IMR-90 (cell line): Measurements from ENCODE around the gene MMUT. TPM values are rescaled to one million over a fixed set of nuclear protein-coding genes. Genes with fewer than 3 reads are reported as not detected.

Experiments
- ATAC-seq: fragments of 200-7000 bp; cut with Tn5 transposase; 2 replicates; pipeline ENCODE4 v1.9.1; 2020; ENCODE audit warnings: low read depth, mild to moderate bottlenecking, moderate library complexity
- BruUV-seq: library from RNA; stranded (reverse); fragments of 400-500 nt; replicated peaks from 2 replicates; lab custom pipeline; 2021; lab: Mats Ljungman, UMichigan
- CTCF ChIA-PET: fragments of 300-600 bp; formaldehyde crosslinking; extraction: SDS; loops from one replicate; lab custom pipeline; 2021; ENCODE audit warnings: antibody characterized with exemption; lab: Yijun Ruan, JAX
- POLR2A ChIA-PET: fragments of 300-600 bp; sonication (Branson Sonifier 250); formaldehyde crosslinking; loops from one replicate; lab custom pipeline; 2022; ENCODE audit warnings: antibody characterized with exemption; ENCODE audit not compliant: unreplicated experiment; lab: Charles Lee
- DNase-seq: peaks from one replicate; pipeline ENCODE4 v3.0.0; 2013
- H2AFZ ChIP-seq: replicated peaks from 2 replicates; pipeline ENCODE3; 2013; ENCODE audit warnings: low read length, mild to moderate bottlenecking; ENCODE audit not compliant: poor library complexity
- H2AK5ac ChIP-seq: 2 replicates; pipeline ENCODE4 v1.6.1; 2013; ENCODE audit warnings: low read depth, low read length, inconsistent platforms
- H2AK9ac ChIP-seq: replicated peaks from 2 replicates; pipeline ENCODE3; 2013; ENCODE audit warnings: mild to moderate bottlenecking, low read depth, low read length, moderate library complexity; ENCODE audit not compliant: poor library complexity
- H2BK120ac ChIP-seq: 2 replicates; pipeline ENCODE4 v1.6.1; 2013; ENCODE audit warnings: low read depth, low read length, inconsistent platforms
- H2BK15ac ChIP-seq: 3 replicates; pipeline ENCODE4 v1.6.1; 2013; ENCODE audit warnings: low read depth, low read length, inconsistent platforms
- H2BK20ac ChIP-seq: 2 replicates; pipeline ENCODE4 v1.6.1; 2013; ENCODE audit warnings: low read depth, mild to moderate bottlenecking, inconsistent platforms, low read length, moderate library complexity
- H2BK5ac ChIP-seq: 2 replicates; pipeline ENCODE4 v1.6.1; 2013; ENCODE audit warnings: mild to moderate bottlenecking, low read depth, low read length, inconsistent platforms; ENCODE audit not compliant: poor library complexity, severe bottlenecking
- H3K14ac ChIP-seq: replicated peaks from 2 replicates; pipeline ENCODE4 v1.6.1; 2013; ENCODE audit warnings: low read depth, low read length, inconsistent platforms
- H3K18ac ChIP-seq: 2 replicates; pipeline ENCODE4 v1.6.1; 2013; ENCODE audit warnings: low read depth, low read length, control low read depth
- H3K23ac ChIP-seq: 2 replicates; pipeline ENCODE4 v1.6.1; 2013; ENCODE audit warnings: low read depth, low read length, inconsistent platforms
- H3K27ac ChIP-seq: 2 replicates; pipeline ENCODE4 v1.5.1; 2013; ENCODE audit warnings: mild to moderate bottlenecking, control low read depth, low read length; ENCODE audit not compliant: insufficient read depth
- H3K27me3 ChIP-seq: 2 replicates; pipeline ENCODE4 v1.6.1; 2013; ENCODE audit warnings: low read length; ENCODE audit not compliant: control insufficient read depth, insufficient read depth
- H3K36me3 ChIP-seq: 2 replicates; pipeline ENCODE4 v1.6.1; 2013; ENCODE audit warnings: low read length, mixed read lengths; ENCODE audit not compliant: control insufficient read depth, insufficient read depth
- H3K4ac ChIP-seq: 2 replicates; pipeline ENCODE4 v1.6.1; 2013; ENCODE audit warnings: low read depth, low read length, inconsistent platforms
- H3K4me1 ChIP-seq: 2 replicates; pipeline ENCODE4 v1.6.1; 2013; ENCODE audit warnings: low read length, mixed read lengths; ENCODE audit not compliant: control insufficient read depth, insufficient read depth
- H3K4me2 ChIP-seq: 2 replicates; pipeline ENCODE4 v1.6.1; 2013; ENCODE audit warnings: low read depth, mild to moderate bottlenecking, control low read depth, low read length, moderate library complexity
- H3K4me3 ChIP-seq: 2 replicates; pipeline ENCODE4 v1.5.1; 2013; ENCODE audit warnings: low read depth, mild to moderate bottlenecking, control low read depth, low read length, moderate library complexity; ENCODE audit not compliant: insufficient read depth
- H3K56ac ChIP-seq: 2 replicates; pipeline ENCODE4 v1.6.1; 2013; ENCODE audit warnings: low read length, inconsistent platforms; ENCODE audit not compliant: insufficient read depth; ENCODE audit errors: extremely low read depth
- H3K79me1 ChIP-seq, 2 experiments: 2 replicates each; pipeline ENCODE4 v1.6.1; 2013; ENCODE audit warnings: low read length in 2 of 2, inconsistent platforms in 1 of 2, low read depth in 1 of 2
- H3K9ac ChIP-seq: 2 replicates; pipeline ENCODE4 v1.6.1; 2013; ENCODE audit warnings: low read depth, low read length, control low read depth
- H3K9me1 ChIP-seq: 2 replicates; pipeline ENCODE4 v1.6.1; 2013; ENCODE audit warnings: low read length, inconsistent platforms; ENCODE audit not compliant: insufficient read depth
- H3K9me3 ChIP-seq: 2 replicates; pipeline ENCODE4 v1.6.1; 2013; ENCODE audit warnings: low read length; ENCODE audit not compliant: control insufficient read depth, insufficient read depth
- H4K20me1 ChIP-seq: 2 replicates; pipeline ENCODE4 v1.6.1; 2013; ENCODE audit warnings: low read length, inconsistent platforms; ENCODE audit not compliant: insufficient read depth
- H4K5ac ChIP-seq: 2 replicates; pipeline ENCODE4 v1.6.1; 2013; ENCODE audit warnings: mild to moderate bottlenecking, low read depth, low read length, control low read depth
- H4K8ac ChIP-seq, 2 experiments: 2 replicates each; pipeline ENCODE4 v1.6.1; 2013; ENCODE audit warnings: low read depth in 2 of 2, low read length in 2 of 2, control low read depth in 1 of 2, inconsistent platforms in 1 of 2
- H4K91ac ChIP-seq: 2 replicates; pipeline ENCODE4 v1.6.1; 2013; ENCODE audit warnings: low read depth, low read length, inconsistent platforms; ENCODE audit not compliant: insufficient read depth
- BHLHE40 ChIP-seq: fragments of 150-350 bp; IDR thresholded peaks from 2 replicates; pipeline ENCODE4 v1.6.1; 2016; ENCODE audit warnings: mild to moderate bottlenecking, low read depth, low read length
- CHD1 ChIP-seq: IDR thresholded peaks from 2 replicates; pipeline ENCODE4 v1.6.1; 2012; ENCODE audit warnings: low read depth, low read length, improper control_type of control experiment
- FOS ChIP-seq: fragments of 150-350 bp; IDR thresholded peaks from 2 replicates; pipeline ENCODE4 v1.6.1; 2016; ENCODE audit warnings: low read depth, low read length
- MAFK ChIP-seq: IDR thresholded peaks from 2 replicates; pipeline ENCODE4 v1.6.1; 2012; ENCODE audit warnings: low read depth, low read length, improper control_type of control experiment
- MAZ ChIP-seq: IDR thresholded peaks from 2 replicates; pipeline ENCODE4 v1.6.1; 2012; ENCODE audit warnings: low read depth, mild to moderate bottlenecking, low read length, improper control_type of control experiment, moderate library complexity, borderline replicate concordance
- NFE2L2 ChIP-seq: fragments of 150-350 bp; IDR thresholded peaks from 2 replicates; pipeline ENCODE4 v1.6.1; 2016; ENCODE audit warnings: low read depth, mild to moderate bottlenecking, low read length
- RCOR1 ChIP-seq: IDR thresholded peaks from 2 replicates; pipeline ENCODE4 v1.6.1; 2012; ENCODE audit warnings: mild to moderate bottlenecking, low read length, improper control_type of control experiment; ENCODE audit not compliant: insufficient replicate concordance
- RFX5 ChIP-seq: IDR thresholded peaks from 2 replicates; pipeline ENCODE4 v1.8.0; 2012; ENCODE audit warnings: low read depth, mild to moderate bottlenecking, low read length, moderate library complexity
- WGBS, 2 experiments: methylation state at CpG; one replicate each; pipeline versions ENCODE4 v1.1.5 to v1.1.7; 2013; ENCODE audit warnings: missing lambda C conversion rate in 2 of 2; ENCODE audit not compliant: insufficient read length in 1 of 2; ENCODE audit errors: extremely low coverage in 2 of 2; 5-methylcytosine and 5-hydroxymethylcytosine counted together
- dilution Hi-C: fragments of 300-500 bp; cut with HindIII; formaldehyde crosslinking; loops from one replicate; pipeline ENCODE4 v1.14.3; 2018; ENCODE audit warnings: low sequenced_read_pairs; ENCODE audit not compliant: unreplicated experiment
- in situ Hi-C: fragments of 300-500 bp; cut with MboI; formaldehyde crosslinking; loops from 3 replicates; pipeline ENCODE4 v1.14.3; 2019; ENCODE audit warnings: low sequenced_read_pairs, inconsistent platforms, mixed read lengths
- intact Hi-C: fragments of 100-400 bp; cut with micrococcal nuclease; formaldehyde crosslinking; loops from 2 replicates; pipeline ENCODE4 v1.10.0; 2022
- polyA plus RNA-seq, 3 experiments: library from polyadenylated mRNA; depleted of rRNA; stranded (reverse); fragments of >200 nt; gene quantifications; 2 replicates each; pipeline ENCODE4 v1.2.3, GENCODE V29; 2012; ENCODE audit warnings: low replicate concordance in 1 of 3
- total RNA-seq: library from RNA; depleted of rRNA; stranded (reverse); fragments of >200 nt; gene quantifications from 2 replicates; pipeline ENCODE4 v1.2.3, GENCODE V29; 2012
- TF ChIP-seq, protein P1 (sequence below): fragments of 150-350 bp; IDR thresholded peaks from 2 replicates; pipeline ENCODE4 v1.6.1; 2017; ENCODE audit warnings: mild to moderate bottlenecking, antibody characterized with exemption, low read length, low read depth

MMUT gene
- total and polyA plus RNA-seq, 2 of the 4 experiments (the other 2 are of a cell fraction): 10.6 to 11.7 TPM

DNA sequence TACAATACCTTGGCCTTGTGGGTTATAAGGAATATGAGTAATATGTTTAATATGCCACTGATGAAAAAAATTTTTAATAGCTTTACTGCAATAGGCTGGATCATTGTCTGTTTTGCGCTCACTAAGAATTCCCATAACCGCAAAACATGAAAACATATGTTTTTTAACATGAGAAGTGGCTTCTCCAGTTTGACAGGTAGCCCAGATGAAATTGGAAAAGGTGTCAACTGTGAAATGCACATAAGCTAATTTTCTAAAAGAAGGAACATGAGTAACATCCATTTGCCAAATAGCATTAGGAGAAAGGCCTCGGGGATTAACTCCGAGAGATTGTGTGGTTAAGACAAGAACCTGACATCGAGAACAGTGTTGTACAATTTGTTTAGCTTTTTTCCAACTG lies 41.6 kb upstream of the MMUT start:
- ATAC-seq: no peak
- WGBS, 2 experiments: no CpG with 5 or more reads among the region's 5 CpGs
- CTCF ChIA-PET: no interaction called here

More for the DNA sequence above, 41.6 kb upstream of the MMUT start:
- no peak for DNase-seq
- H3K79me1 ChIP-seq: no peaks in the 10 kb centered on the region
- in situ Hi-C loops (no loop called here), dilution Hi-C loops (no loop called here), intact Hi-C loops (no loop called here)
- H3K4me1 ChIP-seq: no peaks in the 10 kb centered on the region
- H3K36me3 ChIP-seq: no peaks in the 10 kb centered on the region
- no peaks in the 10 kb centered on the region for H3K9me1 ChIP-seq
- no peak overlapping the region for H2BK120ac ChIP-seq
- no peaks in the 10 kb centered on the region for H4K20me1 ChIP-seq
- no peak overlapping the region for H2BK5ac ChIP-seq
- no peak overlapping the region for H2BK20ac ChIP-seq
- no peak overlapping the region for H3K9ac ChIP-seq
- TF ChIP-seq MAZ (no peak), RCOR1 (no peak), RFX5 (no peak), NFE2L2 (no peak), CHD1 (no peak), BHLHE40 (no peak), MAFK (no peak), FOS (no peak)
- TF ChIP-seq, protein P1, sequence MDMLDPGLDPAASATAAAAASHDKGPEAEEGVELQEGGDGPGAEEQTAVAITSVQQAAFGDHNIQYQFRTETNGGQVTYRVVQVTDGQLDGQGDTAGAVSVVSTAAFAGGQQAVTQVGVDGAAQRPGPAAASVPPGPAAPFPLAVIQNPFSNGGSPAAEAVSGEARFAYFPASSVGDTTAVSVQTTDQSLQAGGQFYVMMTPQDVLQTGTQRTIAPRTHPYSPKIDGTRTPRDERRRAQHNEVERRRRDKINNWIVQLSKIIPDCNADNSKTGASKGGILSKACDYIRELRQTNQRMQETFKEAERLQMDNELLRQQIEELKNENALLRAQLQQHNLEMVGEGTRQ: no peak
- H3K14ac ChIP-seq: no peak overlapping the region
- H2BK15ac ChIP-seq: no peak overlapping the region
- no peak overlapping the region for H2AK5ac ChIP-seq
- no peaks in the 10 kb centered on the region for H3K27me3 ChIP-seq
- no peak overlapping the region for H2AK9ac ChIP-seq
- no peak overlapping the region for H3K23ac ChIP-seq
- H3K9me3 ChIP-seq: no peaks in the 10 kb centered on the region
- H3K4me2 ChIP-seq: no peak overlapping the region
- H3K56ac ChIP-seq: no peak overlapping the region
- POLR2A ChIA-PET: no interaction called here
- no TSS peak for BruUV-seq
- H3K18ac ChIP-seq: no peak overlapping the region
- H4K91ac ChIP-seq: no peak overlapping the region
- no peak overlapping the region for H4K8ac ChIP-seq
- H3K4ac ChIP-seq: no peak overlapping the region
- H4K5ac ChIP-seq: no peak overlapping the region
- H3K27ac ChIP-seq: no peak overlapping the region
- H2AFZ ChIP-seq: no peak overlapping the region
- H3K4me3 ChIP-seq: no peak overlapping the region
